SHP77 treated with DMSO at 0.1 percent for 48 hours (cell line): Measurements from ENCODE around the gene PMM2.
"Not testable (repeated sequence)": the region's sequence is repeated elsewhere in the genome, so short reads cannot be mapped to it uniquely, and the experiment has no call there.

Experiments used
- DNase-seq: peaks from one replicate; lab custom pipeline; 2025; lab: John Stamatoyannopoulos, UW

The PMM2 gene

DNA sequence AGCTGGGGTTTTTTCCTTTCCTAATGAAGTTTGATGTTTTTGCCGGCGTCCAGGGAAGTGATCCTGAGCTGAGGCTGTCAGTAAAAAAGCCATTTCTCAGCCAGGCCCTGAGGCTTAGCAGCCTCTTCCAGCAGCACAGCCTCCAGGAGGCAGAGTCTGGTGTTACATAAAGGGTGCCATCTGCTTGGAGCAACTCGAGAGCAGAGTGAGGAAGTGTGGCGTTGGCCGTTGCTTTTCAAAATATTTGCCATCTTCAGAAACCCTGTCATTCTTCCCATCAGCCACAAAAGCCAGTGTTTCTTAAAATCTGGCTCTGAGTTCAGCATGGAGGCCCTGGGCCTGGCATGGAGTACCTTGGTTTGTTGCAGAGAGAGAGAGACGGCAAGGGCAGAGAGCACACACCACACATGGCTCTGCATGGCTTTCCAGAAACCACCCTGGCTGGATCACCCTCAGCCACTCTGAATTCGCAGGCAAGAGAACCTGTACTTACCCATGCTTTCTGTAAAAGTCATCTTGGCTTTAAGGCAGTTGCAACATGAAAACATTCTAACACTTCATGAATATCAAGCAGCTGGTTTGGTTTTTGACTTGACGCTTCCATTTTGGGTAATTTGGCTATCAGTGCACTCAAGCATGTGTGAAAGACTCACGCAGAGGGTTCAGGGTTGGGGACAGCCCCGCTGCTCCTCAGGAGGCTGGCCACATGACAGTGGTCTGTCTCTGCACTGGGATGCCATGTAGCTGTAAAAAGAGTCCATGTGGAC is 21.0 kb downstream of the PMM2 start:
- DNase-seq: no peak

DNA sequence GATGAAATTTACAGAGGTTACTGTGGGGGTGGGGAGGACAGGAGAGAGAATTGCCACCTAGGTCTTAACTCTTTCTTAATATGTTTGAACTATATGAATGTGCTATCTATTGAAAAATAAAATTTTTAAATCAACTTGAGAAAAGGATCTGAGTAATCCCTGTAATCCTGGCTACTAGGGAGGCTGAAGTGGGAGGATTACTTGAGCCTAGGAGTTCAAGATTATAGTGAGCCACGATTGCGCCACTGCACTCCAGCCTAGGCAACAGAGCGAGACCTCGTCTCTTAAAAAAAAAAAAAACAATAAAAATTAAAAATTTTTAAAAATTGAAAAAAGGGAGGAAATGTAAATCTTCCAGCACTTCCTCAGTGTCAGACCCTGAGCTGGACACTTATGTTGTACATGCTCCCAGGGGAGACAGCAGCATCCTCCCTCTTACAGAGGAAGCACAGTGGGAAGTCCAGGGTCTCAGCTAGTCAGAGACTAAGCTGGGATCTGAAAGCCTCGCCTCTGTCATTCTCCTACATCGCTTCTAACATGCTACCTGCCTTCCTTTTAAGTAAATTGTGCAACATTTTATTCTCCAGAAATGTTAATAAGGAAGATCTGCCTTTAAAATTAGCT is 21.9 kb downstream of the PMM2 start:
- no peak for DNase-seq

DNA sequence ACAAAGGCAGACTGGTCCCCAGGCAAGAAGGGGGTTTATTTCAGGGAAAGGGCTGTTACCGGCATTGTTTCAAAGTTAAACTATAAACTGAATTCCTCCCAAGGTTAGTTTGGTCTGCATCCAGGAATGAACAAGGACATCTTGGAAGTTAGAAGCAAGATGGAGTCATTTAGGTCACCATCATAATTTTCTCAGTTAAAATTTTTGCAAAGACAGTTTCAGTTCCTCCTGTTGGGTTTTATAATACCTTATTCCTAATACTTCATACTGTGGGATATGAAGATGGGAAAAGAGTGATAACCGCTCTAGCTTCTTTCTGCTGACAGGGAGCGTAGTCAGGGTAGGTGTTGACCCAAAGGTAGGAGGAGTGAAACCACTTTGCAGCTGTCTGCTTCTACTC is 24.8 kb downstream of the PMM2 start:
- DNase-seq: no peak

DNA sequence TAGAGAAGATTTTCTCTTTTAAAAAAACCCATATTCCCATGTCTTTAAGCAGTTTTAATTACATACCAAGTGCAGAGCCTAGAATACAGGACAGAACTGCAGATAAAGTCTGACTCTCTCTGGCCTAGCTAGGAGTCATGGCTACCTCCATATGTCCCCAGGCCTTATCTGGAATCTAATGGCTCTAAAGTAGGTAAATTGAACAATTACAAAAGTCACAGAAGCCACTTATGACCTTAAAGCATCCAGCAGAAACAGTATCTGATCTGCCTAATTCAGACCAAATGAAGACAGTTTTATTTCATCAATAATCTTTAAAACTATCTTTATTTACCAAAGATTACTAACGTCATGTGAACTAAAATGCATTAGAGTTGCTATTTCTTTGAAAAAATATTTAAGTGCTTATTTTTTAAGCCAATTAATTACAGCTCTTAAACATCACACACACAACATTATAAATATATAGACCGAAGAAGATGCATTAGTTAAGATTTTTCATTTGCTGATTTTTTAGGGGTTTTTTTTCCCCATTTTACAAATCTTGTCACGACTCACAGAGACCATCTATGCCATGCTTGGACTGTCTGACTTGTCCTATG is 28.7 kb downstream of the PMM2 start:
- no peak for DNase-seq

DNA sequence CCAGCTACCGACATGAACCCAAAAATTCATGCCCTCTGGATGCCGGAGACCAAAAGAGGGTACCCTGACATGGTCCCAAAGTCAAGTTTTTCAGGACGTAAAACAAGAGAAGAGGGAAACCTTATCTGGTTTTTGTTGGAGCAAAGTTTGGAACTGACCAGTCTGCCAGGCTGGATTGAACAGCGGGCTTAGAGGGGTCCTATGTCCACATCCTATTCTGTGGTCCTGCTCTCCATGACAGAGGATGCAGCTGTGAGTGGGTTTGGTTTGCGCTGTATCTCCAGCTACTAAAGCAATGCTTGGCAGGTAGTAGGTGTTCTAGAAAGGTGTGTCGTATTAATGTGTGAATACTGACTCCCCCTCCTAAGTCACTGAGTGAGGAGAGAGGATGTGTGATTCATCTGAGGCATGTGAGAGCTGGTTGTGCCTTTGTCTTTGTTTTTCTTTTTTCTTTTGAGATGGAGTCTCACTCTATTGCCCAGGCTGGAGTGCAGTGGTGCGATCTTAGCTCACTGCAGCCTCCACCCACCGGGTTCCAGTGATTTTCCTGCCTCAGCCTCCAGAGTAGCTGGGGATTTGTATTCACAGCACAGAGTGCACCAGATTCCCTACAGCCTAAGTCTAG is 31.0 kb downstream of the PMM2 start:
- no peak for DNase-seq

GRCh38 chr16:8831450-8831849 is 33.8 kb downstream of the PMM2 start:
- no peak for DNase-seq

- DNase-seq: no peak
Observed at GRCh38 chr16:8831871-8832716, 34.5 kb downstream of the PMM2 start.

- no peak for DNase-seq
Observed at GRCh38 chr16:8832717-8833105, 35.1 kb downstream of the PMM2 start.

DNA sequence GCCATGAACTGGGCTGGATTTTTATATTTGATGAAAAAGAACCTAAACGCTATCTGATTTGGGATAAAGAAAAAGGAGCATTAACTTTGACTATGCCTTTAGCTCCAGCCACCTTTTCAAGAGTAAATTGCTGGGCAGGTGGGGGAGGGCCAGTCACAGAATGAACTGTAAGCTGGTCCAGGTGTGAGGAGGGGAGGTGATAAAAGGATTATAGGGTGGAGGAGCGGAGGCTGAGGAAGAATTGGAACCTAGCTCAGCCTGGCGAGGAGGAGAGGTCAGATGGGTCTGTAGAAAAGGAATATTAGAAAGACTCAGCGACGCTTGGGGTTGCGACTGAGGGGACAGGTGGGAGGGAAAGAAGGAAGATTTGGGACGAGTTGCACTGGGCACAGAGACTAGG is 39.2 kb downstream of the PMM2 start:
- DNase-seq: not testable (repeated sequence)

DNA sequence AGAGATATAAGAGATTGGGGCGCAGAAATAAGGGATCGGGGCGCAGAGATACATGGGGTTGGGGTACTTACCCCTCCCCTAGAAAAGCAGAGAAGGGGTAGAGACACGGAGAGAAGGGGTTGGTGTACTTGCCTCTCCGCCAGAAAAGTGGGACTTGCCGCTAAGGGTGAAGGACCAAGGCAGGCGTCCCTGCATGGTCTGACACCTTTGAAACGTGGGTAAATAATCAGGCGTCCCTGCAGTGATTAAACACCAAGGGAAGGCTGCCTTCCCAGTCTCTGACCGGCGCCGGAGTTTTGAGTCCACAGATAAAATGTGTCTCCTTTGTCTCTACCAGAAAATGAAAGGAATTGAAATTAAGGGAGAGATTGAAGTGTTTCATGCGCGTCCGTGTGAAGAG is 40.0 kb downstream of the PMM2 start:
- not testable (repeated sequence) for DNase-seq

- DNase-seq: not testable (repeated sequence)
Observed at GRCh38 chr16:8842016-8842415, 44.4 kb downstream of the PMM2 start.

- not testable (repeated sequence) for DNase-seq
Observed at GRCh38 chr16:8843296-8843695, 45.7 kb downstream of the PMM2 start.

- no peak for DNase-seq
Observed at GRCh38 chr16:8845699-8846298, 48.2 kb downstream of the PMM2 start.

DNA sequence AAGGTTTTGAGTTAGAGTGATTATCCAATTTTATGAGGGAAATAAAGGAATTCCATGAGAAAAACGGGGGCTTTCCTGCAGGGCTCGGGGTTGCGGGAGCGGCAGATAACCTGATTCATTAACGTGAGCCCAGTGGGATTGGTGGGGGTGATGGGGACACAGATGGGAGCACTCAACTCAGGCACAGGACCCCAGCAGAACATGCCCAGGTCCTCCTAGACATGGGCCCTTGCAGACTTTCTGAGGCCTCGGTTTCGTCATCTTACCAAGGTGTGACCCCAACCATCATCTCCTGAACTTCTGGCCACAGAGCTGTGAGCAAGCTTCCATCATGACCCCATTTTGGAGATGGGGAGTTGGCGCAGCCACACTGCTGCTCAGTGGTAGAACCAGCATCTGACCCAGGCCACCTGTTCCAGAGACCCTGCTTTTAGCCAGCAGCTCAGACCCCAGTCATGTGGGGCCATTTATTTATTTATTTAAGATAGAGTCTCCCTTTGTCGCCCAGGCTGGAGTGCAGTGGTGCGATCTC is 48.8 kb downstream of the PMM2 start:
- DNase-seq: no peak

DNA sequence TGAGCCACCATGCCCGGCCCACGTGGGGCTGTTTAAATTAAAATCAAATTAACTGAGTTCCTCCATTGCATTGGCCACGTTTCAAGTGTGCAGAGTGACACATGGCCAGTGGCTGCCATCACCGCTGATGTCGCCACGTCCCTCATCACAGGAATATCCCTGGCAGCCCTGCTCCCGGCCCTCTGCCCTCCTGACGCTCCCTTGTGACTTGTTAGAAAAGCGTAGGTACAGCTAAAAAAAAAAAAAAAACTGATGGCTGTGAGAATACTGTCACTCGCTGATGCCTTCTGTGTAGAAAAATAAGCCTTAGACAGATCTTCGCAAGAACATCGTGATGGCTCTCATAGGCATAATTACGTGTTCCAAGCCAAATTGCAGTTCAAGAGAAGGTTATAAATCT is 49.5 kb downstream of the PMM2 start:
- no peak for DNase-seq

- DNase-seq: no peak
Observed at GRCh38 chr16:8847623-8848022, 50.0 kb downstream of the PMM2 start.

- no peak for DNase-seq
Observed at GRCh38 chr16:8848231-8848938, 50.7 kb downstream of the PMM2 start.

DNA sequence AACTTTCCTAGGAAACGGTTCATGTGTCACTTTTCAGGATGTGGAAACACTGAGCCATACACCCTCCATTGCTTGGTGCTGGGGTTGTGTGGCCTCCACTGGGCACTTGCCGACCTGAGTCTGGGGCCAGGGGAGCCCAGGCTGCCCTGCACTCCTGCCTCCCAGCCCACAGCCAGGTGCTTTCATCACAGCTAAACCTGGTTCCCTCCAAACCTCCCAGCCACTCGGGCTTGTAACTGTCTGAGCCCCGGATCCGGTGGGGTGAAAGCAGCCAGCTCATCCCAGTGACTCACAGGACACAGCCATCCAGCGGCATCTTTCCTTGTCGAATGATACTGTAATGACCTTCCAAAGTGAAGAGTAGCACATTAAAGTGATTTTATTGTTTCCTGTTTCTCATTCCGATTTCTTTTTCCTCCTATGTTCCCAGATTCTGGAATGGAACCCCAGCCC is 51.3 kb downstream of the PMM2 start:
- DNase-seq: no peak

DNA sequence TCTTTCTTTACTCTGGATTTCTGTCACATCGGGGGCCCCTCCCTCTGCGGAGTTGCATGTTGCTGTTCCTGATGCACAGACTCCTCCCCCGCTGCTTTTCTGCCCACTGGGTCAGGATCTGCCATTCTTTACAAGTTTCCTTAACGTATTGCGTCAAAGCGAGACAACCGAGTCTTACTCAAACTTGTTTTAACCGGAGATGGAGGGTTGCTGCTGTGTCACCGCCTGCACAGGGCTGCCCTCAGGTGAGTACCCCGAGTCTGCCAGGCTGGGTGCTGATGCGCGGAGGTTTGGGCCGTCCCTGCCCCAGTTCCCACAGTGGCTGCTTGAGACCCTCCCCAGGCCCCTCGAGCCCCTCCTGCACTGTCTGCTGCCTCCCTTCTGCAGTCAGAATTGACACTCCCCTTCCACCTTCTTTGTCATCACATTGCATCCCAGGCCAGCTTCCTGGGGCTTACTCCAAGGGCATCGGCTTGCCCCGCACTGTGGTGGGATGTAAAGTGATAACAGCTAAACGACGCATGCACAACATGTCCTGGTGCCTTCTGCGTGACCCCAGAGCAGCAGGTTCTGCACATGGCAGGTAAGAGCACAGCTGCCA is 51.9 kb downstream of the PMM2 start:
- no peak for DNase-seq

DNA sequence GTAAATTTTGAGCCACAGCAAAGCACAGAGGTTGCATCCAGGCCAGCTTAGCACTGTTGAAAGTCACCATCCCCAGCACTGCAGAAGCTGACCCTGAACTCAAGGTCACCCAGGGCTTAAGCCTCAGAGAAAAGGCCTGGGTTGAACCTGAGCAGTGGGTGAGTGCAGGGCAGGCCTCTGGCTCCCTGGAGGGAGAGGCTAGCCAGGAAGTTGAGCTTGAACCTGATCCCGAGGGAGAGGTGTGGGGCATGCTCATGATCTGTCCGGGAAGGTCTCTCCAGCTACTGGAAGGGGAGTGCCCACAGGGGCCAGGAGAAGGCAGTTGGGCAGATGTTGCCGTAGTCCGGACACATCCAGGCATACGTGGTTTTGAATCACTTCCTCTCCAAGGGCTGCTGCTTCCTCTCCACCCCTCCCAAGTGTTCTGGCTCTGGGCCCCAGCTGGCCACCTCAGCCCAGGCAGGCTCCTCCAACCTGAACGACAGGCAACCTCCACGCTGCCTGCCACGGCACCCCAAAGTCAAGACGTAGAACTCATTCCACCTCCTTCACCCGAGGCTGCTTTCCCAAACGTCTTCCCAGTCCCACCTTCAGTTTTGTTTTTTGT is 52.7 kb downstream of the PMM2 start:
- no peak for DNase-seq
